ENCODE results near the gene RIT2.

- TF ChIP-seq, protein P1, sequence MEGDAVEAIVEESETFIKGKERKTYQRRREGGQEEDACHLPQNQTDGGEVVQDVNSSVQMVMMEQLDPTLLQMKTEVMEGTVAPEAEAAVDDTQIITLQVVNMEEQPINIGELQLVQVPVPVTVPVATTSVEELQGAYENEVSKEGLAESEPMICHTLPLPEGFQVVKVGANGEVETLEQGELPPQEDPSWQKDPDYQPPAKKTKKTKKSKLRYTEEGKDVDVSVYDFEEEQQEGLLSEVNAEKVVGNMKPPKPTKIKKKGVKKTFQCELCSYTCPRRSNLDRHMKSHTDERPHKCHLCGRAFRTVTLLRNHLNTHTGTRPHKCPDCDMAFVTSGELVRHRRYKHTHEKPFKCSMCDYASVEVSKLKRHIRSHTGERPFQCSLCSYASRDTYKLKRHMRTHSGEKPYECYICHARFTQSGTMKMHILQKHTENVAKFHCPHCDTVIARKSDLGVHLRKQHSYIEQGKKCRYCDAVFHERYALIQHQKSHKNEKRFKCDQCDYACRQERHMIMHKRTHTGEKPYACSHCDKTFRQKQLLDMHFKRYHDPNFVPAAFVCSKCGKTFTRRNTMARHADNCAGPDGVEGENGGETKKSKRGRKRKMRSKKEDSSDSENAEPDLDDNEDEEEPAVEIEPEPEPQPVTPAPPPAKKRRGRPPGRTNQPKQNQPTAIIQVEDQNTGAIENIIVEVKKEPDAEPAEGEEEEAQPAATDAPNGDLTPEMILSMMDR (IDR thresholded peaks at IDR 0.05; ENCODE audit: low read length) = no peak
- no peak for TF ChIP-seq EZH2 (IDR thresholded peaks at IDR 0.05; ENCODE audit: borderline replicate concordance, low read length)
Observed at GRCh38 chr18:42961298-42961697, 154.2 kb downstream of the RIT2 start.

All from OCI-LY1 (cell line).